GM12878 (cell line): Measurements from ENCODE around the gene JTB. TPM values are rescaled to one million over a fixed set of nuclear protein-coding genes. Genes with fewer than 3 reads are reported as not detected.
"Not testable (repeated sequence)": the region's sequence is repeated elsewhere in the genome, so short reads cannot be mapped to it uniquely, and the experiment has no call there.

Experiments used
- ATAC-seq: fragments of 200-7000 bp; cut with Tn5 transposase; 3 replicates; pipeline ENCODE4 v1.9.1; 2020; ENCODE audit warnings: mild to moderate bottlenecking, moderate library complexity
- BruUV-seq: library from RNA; stranded (reverse); fragments of 400-500 nt; replicated peaks from 2 replicates; lab custom pipeline; 2021; lab: Mats Ljungman, UMichigan
- CTCF ChIA-PET: fragments of 300-600 bp; sonication (Branson Sonifier 250); formaldehyde crosslinking; extraction: SDS; loops from one replicate; lab custom pipeline; 2021; ENCODE audit warnings: inconsistent platforms; lab: Yijun Ruan, JAX
- POLR2A ChIA-PET: fragments of 350-600 bp; formaldehyde crosslinking; extraction: SDS; loops from one replicate; lab custom pipeline; 2021; ENCODE audit warnings: inconsistent platforms; lab: Charles Lee
- RAD21 ChIA-PET: fragments of 300-600 bp; sonication (Branson Sonifier 250); formaldehyde crosslinking; loops from one replicate; lab custom pipeline; 2023; ENCODE audit warnings: antibody characterized with exemption; ENCODE audit not compliant: unreplicated experiment; lab: Charles Lee
- SMC1A ChIA-PET: fragments of 300-600 bp; sonication (Branson Sonifier 250); formaldehyde crosslinking; loops from one replicate; lab custom pipeline; 2023; ENCODE audit not compliant: unreplicated experiment, uncharacterized antibody; lab: Charles Lee
- DNase-seq: peaks from one replicate; pipeline ENCODE4 v3.0.0-alpha.2; 2011; ENCODE audit warnings: low read depth, low spot score
- FAIRE-seq: peaks from 3 replicates; lab custom pipeline; 2011; peaks lifted over from hg19 to GRCh38; lab: Jason Lieb, UNC
- H2AFZ ChIP-seq: 2 replicates; pipeline ENCODE4 v1.6.0; 2011; ENCODE audit warnings: low read depth, low read length, control low read depth; ENCODE audit not compliant: control insufficient read depth
- H3K27ac ChIP-seq: 2 replicates; pipeline ENCODE4 v1.5.1; 2011; ENCODE audit warnings: control low read depth; ENCODE audit not compliant: control insufficient read depth, insufficient read depth
- H3K27me3 ChIP-seq, 2 experiments: replicated peaks in 1 of 2; 2 replicates each; pipeline versions ENCODE4 v1.6.0 to v1.6.1; 2011; ENCODE audit warnings: low read length in 1 of 2; ENCODE audit not compliant: control insufficient read depth in 2 of 2, insufficient read depth in 2 of 2
- H3K36me3 ChIP-seq, 2 experiments: 2 replicates each; pipeline ENCODE4 v1.5.1; 2011; ENCODE audit warnings: low read length in 1 of 2; ENCODE audit not compliant: control insufficient read depth in 2 of 2, insufficient read depth in 2 of 2
- H3K4me1 ChIP-seq: 2 replicates; pipeline ENCODE4 v1.6.1; 2011; ENCODE audit warnings: mild to moderate bottlenecking, low read length, moderate library complexity, mixed read lengths; ENCODE audit not compliant: control insufficient read depth, insufficient read depth
- H3K4me2 ChIP-seq: 2 replicates; pipeline ENCODE4 v1.6.0; 2011; ENCODE audit warnings: control low read depth; ENCODE audit not compliant: control insufficient read depth, insufficient read depth
- H3K4me3 ChIP-seq: fragments of 200-600 bp; sonication (generic); 2 replicates; pipeline ENCODE4 v1.5.1; 2016
- H3K79me2 ChIP-seq: 2 replicates; pipeline ENCODE4 v1.6.0; 2011; ENCODE audit warnings: low read length; ENCODE audit not compliant: control insufficient read depth, insufficient read depth
- H3K9ac ChIP-seq: 2 replicates; pipeline ENCODE4 v1.8.0; 2011; ENCODE audit warnings: low read length, control low read depth, mixed read lengths; ENCODE audit not compliant: control insufficient read depth, insufficient read depth
- H3K9me3 ChIP-seq: replicated peaks from 3 replicates; pipeline ENCODE4 v1.5.1; 2011; ENCODE audit warnings: mild to moderate bottlenecking, low read length; ENCODE audit not compliant: control insufficient read depth, insufficient read depth
- H4K20me1 ChIP-seq: 2 replicates; pipeline ENCODE4 v1.6.0; 2011; ENCODE audit not compliant: control insufficient read depth, insufficient read depth
- HDAC6 ChIP-seq: fragments of 200-600 bp; sonication (generic); IDR thresholded peaks from one replicate; pipeline ENCODE4 v1.8.0; 2017; ENCODE audit warnings: antibody characterized with exemption; ENCODE audit not compliant: unreplicated experiment
- ZNF217 ChIP-seq: fragments of 450-650 bp; IDR thresholded peaks from 2 replicates; pipeline ENCODE4 v1.6.1; 2017; ENCODE audit warnings: antibody characterized with exemption, mild to moderate bottlenecking
- WGBS: methylation state at CpG from one replicate; pipeline ENCODE4 v1.1.6; 2016; ENCODE audit warnings: low lambda C conversion rate; ENCODE audit not compliant: insufficient replicate concordance, insufficient coverage; ENCODE audit errors: missing lambda C conversion rate; 5-methylcytosine and 5-hydroxymethylcytosine counted together
- in situ Hi-C: fragments of 300-500 bp; cut with MboI; formaldehyde crosslinking; loops from 9 replicates; pipeline ENCODE4 v1.14.3; 2018; ENCODE audit warnings: mixed read lengths
- intact Hi-C: fragments of 100-400 bp; cut with micrococcal nuclease; formaldehyde crosslinking; loops from one replicate; pipeline ENCODE4 v1.14.2; 2022; ENCODE audit not compliant: unreplicated experiment
- polyA plus RNA-seq, 11 experiments: library from polyadenylated mRNA; depleted of rRNA in 4 of 11; unstranded in 6 of 11; stranded (reverse) in 5 of 11; fragments of >200 nt; fragmentation: Nextera tagmentation in 4 of 11; fragmentation: Illumina TruSeq in 1 of 11; extraction: Ambion mirVana in 4 of 11; extraction: Trizol in 1 of 11; gene quantifications; 1 replicate in 1 of 11; 2 replicates in 10 of 11; pipeline versions ENCODE4 v1.2.1 to v1.2.3, GENCODE V29; 2011 to 2016; ENCODE audit warnings: inconsistent platforms in 2 of 11, missing spikeins in 2 of 11, low read depth in 1 of 11
- total RNA-seq, 4 experiments: library from RNA; depleted of rRNA in 3 of 4; stranded (reverse); fragments of >200 nt in 3 of 4; fragmentation: Illumina TruSeq in 1 of 4; extraction: Trizol in 1 of 4; gene quantifications; 2 replicates each; pipeline versions ENCODE4 v1.2.1 to v1.2.3, GENCODE V29; 2013 to 2021

The JTB gene
- total and polyA plus RNA-seq, 10 of the 15 experiments (the other 5 are each of a cell fraction or from before 2014, with no cell fraction given), result 25.0 to 298 (median 155) TPM

DNA sequence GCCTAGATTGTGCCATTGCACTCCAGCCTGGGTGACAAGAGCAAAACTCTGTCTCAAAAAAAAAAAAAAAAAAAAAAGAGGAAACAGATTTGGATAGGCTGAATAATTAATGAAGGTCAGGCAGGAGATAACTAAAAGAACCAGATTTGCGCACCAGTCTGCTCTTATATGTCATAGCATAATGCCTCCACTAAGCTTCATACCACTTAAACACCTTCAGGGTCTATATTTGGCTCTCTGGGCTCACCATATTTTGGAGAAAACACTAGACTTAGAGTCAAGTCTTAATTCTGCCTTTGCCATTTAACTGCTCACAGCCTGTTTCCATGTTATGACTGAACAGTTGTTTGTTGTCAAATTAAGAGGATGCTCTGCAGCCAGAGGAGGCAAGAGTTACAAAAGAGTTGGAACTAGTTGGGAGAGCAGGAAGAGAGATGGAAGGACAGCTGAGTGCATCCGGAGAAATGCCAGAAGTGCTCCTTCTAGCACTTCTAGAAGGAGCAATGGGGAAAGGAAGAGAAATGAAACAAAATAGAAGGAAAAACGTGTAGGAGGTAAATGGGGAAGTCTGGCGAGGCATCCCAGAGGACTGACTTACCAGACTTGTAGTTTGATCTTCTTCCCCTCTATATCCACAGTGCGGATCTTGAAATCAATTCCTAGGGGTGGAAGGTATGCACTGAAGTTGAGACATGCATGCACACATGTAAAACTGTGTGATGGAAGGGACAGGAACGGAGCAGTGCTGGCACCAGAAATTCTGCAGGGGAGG is 6.8 kb upstream of the JTB start (continued):
- TF ChIP-seq ZNF217 (no peak), HDAC6 (no peak)

DNA sequence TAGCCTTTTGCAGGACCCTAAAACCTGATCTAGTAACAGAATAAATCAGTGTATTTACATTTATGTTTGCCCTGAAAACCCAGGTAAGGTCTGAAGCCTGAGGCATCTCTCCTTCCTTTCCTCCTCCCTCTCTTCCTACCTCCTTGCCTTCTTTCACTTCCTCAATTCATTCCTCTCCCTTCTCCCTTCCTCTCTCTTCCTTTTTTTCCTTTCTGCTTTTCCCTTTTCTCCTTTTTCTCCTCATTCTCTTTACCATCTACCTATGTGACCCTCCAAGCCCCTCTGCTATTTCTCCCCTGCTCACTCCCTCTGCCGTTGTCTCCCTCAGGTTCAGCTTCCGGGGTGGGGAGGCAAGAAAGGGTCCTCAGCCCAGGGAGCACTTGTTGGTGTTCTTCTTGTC is 4.3 kb upstream of the JTB start:
- H2AFZ ChIP-seq, H3K4me3 ChIP-seq, H3K79me2 ChIP-seq, H3K9me3 ChIP-seq, intact Hi-C loops, ATAC-seq, H3K36me3 ChIP-seq, H3K4me1 ChIP-seq, H3K4me2 ChIP-seq, H3K9ac ChIP-seq, H3K27me3 ChIP-seq, H4K20me1 ChIP-seq, FAIRE-seq, RAD21 ChIA-PET, H3K27ac ChIP-seq, DNase-seq, POLR2A ChIA-PET: not testable (repeated sequence)
- in situ Hi-C loops, result loop anchor here (10.0 kb wide), 1 partner anchor 187 kb away; no protein-coding TSS in a partner anchor
- BruUV-seq, result TSS peak; percentile 17
- SMC1A ChIA-PET, result interaction anchor here (2.2 kb wide), 1 partner anchor 19 kb away, joined by 4 read pairs; the partner anchor contains the start of gene SLC39A1
- CTCF ChIA-PET, result interaction anchor here (2.0 kb wide), 1 partner anchor 161 kb away, joined by 7 read pairs; no protein-coding TSS in a partner anchor
- 96% methylated on average over 2 of the region's 2 CpGs for WGBS

DNA sequence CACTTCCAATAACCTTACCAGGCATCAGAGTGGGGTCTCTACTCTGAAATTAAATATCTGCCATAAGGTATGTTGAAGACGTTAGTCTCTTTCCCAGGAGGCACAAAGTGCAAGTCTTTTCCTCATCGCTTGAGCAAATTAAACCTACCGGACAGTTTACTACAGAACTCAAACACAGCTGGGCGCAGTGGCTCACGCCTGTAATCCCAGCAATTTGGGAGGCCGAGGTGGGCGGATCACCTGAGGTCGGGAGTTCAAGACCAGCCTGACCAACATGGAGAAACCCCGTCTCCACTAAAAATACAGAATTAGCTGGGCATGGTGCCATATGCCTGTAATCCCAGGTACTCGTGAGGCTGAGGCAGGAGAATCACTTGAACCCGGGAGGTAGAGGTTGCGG is 1.6 kb upstream of the JTB start:
- H3K36me3 ChIP-seq, H3K27ac ChIP-seq, ATAC-seq, H3K9ac ChIP-seq, H2AFZ ChIP-seq, in situ Hi-C loops, H3K9me3 ChIP-seq, H4K20me1 ChIP-seq, H3K4me1 ChIP-seq, H3K27me3 ChIP-seq, BruUV-seq, intact Hi-C loops, DNase-seq, FAIRE-seq, H3K4me2 ChIP-seq: not testable (repeated sequence)
- POLR2A ChIA-PET, result interaction anchor here (0.5 to 5.3 kb wide), 4 partner anchors 11 to 116 kb away, joined by 4 to 132 read pairs (median 24); partner anchors contain the start of genes CREB3L4, DENND4B, RPS27 and SLC39A1
- RAD21 ChIA-PET, result interaction anchor here (1.2 to 3.4 kb wide), 5 partner anchors 9 to 34 kb away, joined by 3 to 42 read pairs (median 20); partner anchors contain the start of genes CREB3L4, DENND4B, RAB13 and RPS27
- SMC1A ChIA-PET, result interaction anchor here (1.0 to 5.0 kb wide), 13 partner anchors 7 to 406 kb away, joined by 3 to 82 read pairs (median 4); partner anchors contain the start of genes CREB3L4, GATAD2B, RAB13 and SLC39A1
- CTCF ChIA-PET, result interaction anchor here (1.1 to 6.6 kb wide), 5 partner anchors 8 to 182 kb away, joined by 3 to 62 read pairs (median 13); partner anchors contain the start of genes CREB3L4, RAB13 and RPS27
- Histone ChIP-seq H3K4me3 (peak overlapping the region; percentile 87; the same call in 1 of the 2 replicates), H3K79me2 (peaks cover 22% of the 10 kb centered on the region)
- WGBS, result 95% methylated on average over 12 of the region's 12 CpGs
